Endothelial cell of umbilical vein (primary cell): ENCODE results near the gene MATR3.

Experiments
- EZH2 ChIP-seq: IDR thresholded peaks from 2 replicates; pipeline ENCODE4 v1.6.1; 2012; ENCODE audit warnings: borderline replicate concordance, low read depth, mild to moderate bottlenecking, moderate library complexity, low read length, inconsistent platforms; ENCODE audit not compliant: severe bottlenecking
- FOS ChIP-seq: IDR thresholded peaks from 2 replicates; pipeline ENCODE4 v1.6.1; 2011; ENCODE audit warnings: mild to moderate bottlenecking, low read length, moderate library complexity, borderline replicate concordance; ENCODE audit not compliant: insufficient read depth
- GATA2 ChIP-seq: IDR thresholded peaks from 2 replicates; pipeline ENCODE4 v1.7.0; 2011; ENCODE audit warnings: low read depth, mild to moderate bottlenecking, moderate library complexity, mixed read lengths, low read length; ENCODE audit not compliant: insufficient read length, insufficient read depth
- JUN ChIP-seq: IDR thresholded peaks from 2 replicates; pipeline ENCODE4 v1.6.1; 2011; ENCODE audit warnings: borderline replicate concordance, low read depth; ENCODE audit not compliant: insufficient read length, insufficient read depth
- MYC ChIP-seq: IDR thresholded peaks from one replicate; pipeline ENCODE4 v1.6.1; 2011; ENCODE audit warnings: mild to moderate bottlenecking, low read depth, low read length
- POLR2A ChIP-seq: IDR thresholded peaks from 2 replicates; pipeline ENCODE4 v1.6.1; 2012; ENCODE audit warnings: low read depth, mild to moderate bottlenecking, control low read depth, low read length
- POLR2AphosphoS5 ChIP-seq: IDR thresholded peaks from 2 replicates; pipeline ENCODE4 v1.6.1; 2012; ENCODE audit warnings: low read depth, mild to moderate bottlenecking, control low read depth, low read length, moderate library complexity; ENCODE audit not compliant: insufficient read depth
- TF ChIP-seq, protein P1 (sequence below), 2 donors: IDR thresholded peaks; 1 replicate in 1 of 2; 2 replicates in 1 of 2; pipeline ENCODE4 v1.5.1; 2011; ENCODE audit warnings: low read length in 2 of 2, mild to moderate bottlenecking in 2 of 2, moderate library complexity in 2 of 2, control low read depth in 1 of 2, inconsistent platforms in 1 of 2, low read depth in 1 of 2; ENCODE audit not compliant: insufficient read depth in 1 of 2; ENCODE audit errors: extremely low read depth in 1 of 2
- TF ChIP-seq, protein P2 (sequence below): IDR thresholded peaks from 2 replicates; pipeline ENCODE4 v1.6.1; 2011; ENCODE audit not compliant: insufficient read depth, insufficient read length

DNA sequence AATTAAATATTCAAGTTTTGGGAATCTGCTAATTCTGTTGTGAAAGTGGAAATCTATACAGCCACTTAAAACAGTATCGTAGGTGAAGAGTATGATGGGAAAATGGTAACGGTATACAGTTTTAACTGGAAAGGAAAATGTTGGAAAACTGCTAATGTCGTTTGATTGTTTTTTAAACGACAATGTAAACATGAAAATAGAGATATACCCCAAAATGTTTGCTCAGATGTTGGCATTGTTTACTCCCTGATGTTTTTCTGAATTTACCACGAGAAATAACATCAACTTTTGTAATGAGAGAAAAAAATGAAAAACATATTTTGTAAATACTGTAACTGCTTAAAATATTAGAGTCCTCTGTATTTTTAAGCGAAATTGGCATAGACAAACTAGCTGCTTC lies 2.7 kb downstream of the MATR3 start:
- TF ChIP-seq, protein P1, sequence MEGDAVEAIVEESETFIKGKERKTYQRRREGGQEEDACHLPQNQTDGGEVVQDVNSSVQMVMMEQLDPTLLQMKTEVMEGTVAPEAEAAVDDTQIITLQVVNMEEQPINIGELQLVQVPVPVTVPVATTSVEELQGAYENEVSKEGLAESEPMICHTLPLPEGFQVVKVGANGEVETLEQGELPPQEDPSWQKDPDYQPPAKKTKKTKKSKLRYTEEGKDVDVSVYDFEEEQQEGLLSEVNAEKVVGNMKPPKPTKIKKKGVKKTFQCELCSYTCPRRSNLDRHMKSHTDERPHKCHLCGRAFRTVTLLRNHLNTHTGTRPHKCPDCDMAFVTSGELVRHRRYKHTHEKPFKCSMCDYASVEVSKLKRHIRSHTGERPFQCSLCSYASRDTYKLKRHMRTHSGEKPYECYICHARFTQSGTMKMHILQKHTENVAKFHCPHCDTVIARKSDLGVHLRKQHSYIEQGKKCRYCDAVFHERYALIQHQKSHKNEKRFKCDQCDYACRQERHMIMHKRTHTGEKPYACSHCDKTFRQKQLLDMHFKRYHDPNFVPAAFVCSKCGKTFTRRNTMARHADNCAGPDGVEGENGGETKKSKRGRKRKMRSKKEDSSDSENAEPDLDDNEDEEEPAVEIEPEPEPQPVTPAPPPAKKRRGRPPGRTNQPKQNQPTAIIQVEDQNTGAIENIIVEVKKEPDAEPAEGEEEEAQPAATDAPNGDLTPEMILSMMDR (IDR thresholded peaks at IDR 0.05; ENCODE audit: extremely low read depth in 1 of 2, insufficient read depth in 1 of 2, low read depth in 1 of 2, low read length in 2 of 2), result no peak
- TF ChIP-seq POLR2A (no peak), POLR2AphosphoS5 (no peak), EZH2 (no peak), JUN (no peak), GATA2 (no peak), FOS (no peak), MYC (no peak)
- TF ChIP-seq, protein P2, sequence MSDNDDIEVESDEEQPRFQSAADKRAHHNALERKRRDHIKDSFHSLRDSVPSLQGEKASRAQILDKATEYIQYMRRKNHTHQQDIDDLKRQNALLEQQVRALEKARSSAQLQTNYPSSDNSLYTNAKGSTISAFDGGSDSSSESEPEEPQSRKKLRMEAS, result no peak
